Stimulated activated naive CD8-positive, alpha-beta T cell treated with anti-CD3 and anti-CD28 coated beads, Interleukin-15, Interleukin-2, amounts not matched to agents 100 U/mL and 50 U/mL, for 24 hours (primary cell): ENCODE data around the gene PCDH12.
A peak's percentile ranks its signal among the peaks of the same experiment; 100 is the strongest.
"Not testable (repeated sequence)": the region's sequence is repeated elsewhere in the genome, so short reads cannot be mapped to it uniquely, and the experiment has no call there.

ENCODE experiments used
- ATAC-seq: fragments of 150-1000 bp; cut with Tn5 transposase; one replicate; pipeline ENCODE4 v1.10.0; 2021
- DNase-seq: peaks from one replicate; pipeline ENCODE4 v3.0.0; 2021

Gene PCDH12

DNA sequence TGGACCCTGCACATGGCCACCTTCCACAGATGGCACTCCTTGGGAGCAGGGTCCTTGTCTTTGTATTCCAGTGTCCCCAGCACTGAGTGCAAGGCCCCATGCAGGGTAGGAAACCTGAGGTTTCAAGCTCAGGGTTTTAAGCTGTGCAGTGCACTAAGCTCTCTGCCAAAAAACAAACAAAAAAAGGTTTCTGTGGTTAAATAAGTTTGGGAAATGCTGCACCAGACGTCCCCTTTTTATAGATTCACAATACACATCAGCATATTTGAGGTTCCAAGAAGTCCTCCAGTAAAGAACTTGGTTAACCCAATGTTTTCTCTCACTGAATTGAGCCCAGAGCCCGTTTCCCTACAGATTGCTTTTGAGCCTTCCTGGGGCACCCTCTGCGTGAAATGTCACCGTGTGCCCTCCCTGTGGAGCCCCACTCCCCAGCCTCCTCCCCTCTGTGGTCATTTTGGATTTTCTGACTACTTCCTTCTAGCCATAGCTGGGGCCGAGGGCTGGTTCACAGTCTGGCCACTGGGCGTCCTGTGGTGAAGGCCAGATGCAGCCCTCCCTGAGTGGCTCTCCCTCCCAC is 17.2 kb downstream of the PCDH12 start:
- no peak for ATAC-seq

DNA sequence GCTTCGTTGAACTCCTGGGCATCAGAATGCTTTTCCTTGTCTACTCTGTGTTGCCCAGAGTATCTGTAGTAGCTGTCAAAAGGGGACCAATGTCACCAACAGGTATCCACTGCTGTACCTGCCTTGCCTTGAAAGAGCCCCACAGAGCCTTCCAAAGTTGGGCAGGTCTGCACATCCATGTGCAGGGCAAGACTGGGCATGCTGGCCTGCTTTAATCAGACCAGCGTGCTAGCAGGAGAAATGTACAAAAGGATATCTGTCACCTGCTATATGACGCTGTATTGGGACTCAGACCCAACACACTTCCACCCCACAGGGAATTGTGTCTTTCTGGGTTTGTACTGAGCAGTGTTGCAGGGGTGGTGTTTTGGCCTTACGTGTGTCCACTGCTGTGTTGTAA is 22.5 kb downstream of the PCDH12 start:
- no peak for ATAC-seq
- DNase-seq, result no peak

More for the DNA sequence above, 17.2 kb downstream of the PCDH12 start:
- no peak for DNase-seq

DNA sequence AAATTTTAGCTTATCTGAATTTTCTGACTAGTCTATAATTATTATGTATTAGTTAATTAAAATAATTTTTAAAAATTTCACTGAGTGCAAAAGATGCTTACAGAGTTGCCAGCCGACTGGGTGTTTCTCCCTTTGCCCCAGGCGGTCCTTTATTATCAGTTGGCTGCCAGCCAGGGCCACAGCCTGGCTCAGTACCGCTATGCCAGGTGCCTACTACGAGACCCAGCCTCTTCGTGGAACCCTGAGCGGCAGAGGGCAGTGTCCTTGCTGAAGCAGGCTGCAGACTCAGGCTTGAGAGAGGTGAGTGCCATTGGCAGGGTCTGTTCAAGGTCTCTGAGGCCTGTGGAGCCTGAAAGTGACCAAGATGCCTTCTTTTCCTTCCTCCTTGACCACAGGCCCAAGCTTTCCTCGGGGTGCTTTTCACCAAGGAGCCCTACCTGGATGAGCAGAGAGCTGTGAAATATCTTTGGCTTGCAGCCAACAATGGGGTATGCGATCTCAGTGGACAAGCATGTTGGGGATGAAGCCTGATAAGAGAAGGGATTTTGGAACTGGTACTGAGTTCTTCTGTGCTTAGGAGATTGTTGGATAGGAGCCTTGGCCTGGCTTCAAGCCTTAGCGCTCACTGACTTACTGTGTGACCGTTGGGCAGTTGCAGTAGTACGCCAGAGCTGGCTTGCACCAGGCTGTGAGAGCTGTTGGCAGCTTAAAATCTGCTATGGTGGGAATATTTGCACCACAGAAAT is 23.7 kb downstream of the PCDH12 start:
- DNase-seq, result no peak
- ATAC-seq, result no peak

DNA sequence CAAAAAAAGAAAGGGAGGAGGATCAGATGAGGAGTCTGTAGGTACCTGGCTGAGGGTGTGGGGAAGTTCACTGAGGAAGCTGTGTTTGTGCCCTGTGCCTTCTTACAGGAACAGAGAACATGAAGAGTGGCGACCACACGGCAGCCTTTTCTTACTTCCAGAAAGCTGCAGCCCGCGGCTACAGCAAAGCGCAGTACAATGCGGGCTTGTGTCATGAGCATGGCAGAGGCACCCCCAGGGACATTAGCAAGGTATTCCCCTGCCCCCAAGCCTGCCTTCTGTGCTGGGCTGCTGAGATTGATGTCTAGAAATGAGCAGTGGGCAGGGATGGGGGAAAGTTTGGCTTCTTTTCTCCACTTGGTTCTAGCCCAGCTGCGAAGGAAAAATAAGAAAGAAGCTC is 24.9 kb downstream of the PCDH12 start:
- no peak for ATAC-seq
- no peak for DNase-seq

DNA sequence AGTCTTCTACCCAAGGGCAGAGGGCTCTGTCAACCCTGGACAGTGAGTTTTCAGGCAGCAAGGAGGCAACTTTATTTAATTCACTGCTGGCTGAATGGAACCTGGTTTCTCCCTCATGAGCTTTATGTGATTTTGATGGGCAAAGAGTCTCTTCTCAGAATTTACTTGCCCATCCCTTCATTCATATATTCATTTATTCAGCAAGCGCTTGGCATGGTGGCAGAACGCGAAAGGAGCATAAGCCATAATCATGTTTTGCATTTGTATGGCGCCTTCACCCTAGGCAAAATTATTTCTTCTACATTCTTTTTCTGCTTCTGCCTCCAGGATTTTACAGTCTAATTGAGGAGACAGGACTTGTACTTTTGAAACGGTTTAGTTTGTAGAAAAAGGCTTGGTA is 26.3 kb downstream of the PCDH12 start:
- ATAC-seq (no peak), DNase-seq (no peak)

DNA sequence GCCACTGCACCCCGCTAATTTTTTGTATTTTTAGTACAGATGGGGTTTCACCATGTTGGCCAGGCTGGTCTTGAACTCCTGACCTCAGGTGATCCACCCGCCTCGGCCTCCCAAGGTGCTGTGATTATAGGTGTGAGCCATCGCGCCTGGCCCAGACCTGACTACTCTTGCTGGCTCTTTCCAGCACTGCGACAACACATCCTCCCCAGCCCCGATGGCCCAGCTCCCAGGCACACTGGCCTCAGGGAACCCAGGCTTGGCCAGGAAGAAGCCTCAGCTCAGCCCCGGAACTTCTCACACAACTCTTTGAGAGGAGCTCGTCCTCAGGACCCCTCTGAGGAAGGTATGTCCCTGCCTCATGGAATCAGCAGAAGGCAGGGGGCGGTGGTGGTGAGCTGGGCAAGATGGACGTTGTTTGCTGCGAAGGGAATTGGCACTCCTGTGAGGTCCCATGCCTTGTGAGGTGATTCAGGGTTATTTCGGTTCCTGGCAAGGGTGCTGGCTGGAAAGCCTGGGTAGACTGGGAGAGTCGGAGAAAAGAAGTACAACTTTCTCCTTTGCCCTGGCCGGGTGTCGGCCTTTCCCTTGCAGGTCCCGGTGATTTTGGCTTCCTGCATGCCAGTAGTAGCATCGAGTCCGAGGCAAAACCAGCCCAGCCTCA is 28.5 kb downstream of the PCDH12 start:
- ATAC-seq (no peak), DNase-seq (no peak)

DNA sequence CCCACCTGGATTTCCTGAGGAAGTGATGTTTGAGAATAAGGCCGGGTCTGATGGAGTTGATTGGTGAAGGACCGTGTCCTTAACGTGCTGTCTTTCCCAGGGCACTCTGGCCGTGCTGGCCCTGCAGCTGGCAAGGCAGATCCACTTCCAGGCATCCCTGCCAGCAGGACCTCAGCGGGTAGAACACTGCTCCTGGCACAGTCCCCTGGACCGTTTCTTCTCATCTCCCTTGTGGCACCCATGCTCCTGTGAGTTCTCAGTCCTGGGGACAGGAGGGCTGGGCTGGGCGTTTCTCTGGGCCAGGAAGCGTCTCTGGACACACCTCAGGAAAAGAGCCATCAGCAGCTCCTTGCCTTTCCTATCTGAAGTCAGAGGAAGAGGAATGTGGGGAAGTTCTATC is 30.0 kb downstream of the PCDH12 start:
- no peak for DNase-seq
- no peak for ATAC-seq

DNA sequence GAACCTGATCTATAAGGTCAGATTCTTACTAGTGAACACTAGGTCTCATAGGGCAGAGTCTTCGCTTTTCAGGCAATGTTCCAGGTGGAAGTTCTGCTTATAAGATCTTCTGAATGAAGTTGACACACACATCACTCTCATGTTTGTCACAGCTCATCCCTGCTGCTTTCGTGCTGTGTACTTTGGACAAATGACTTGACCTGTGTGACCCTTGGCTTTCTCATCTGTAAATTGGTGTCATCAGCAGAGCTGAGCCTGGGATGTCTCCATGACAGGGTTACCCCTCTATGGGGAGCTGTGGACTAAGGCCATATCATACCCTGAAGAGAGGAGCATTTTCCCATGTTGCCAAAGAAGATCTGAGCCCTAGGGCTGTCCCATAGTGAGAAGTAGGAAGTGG is 31.6 kb downstream of the PCDH12 start:
- ATAC-seq (no peak), DNase-seq (no peak)

DNA sequence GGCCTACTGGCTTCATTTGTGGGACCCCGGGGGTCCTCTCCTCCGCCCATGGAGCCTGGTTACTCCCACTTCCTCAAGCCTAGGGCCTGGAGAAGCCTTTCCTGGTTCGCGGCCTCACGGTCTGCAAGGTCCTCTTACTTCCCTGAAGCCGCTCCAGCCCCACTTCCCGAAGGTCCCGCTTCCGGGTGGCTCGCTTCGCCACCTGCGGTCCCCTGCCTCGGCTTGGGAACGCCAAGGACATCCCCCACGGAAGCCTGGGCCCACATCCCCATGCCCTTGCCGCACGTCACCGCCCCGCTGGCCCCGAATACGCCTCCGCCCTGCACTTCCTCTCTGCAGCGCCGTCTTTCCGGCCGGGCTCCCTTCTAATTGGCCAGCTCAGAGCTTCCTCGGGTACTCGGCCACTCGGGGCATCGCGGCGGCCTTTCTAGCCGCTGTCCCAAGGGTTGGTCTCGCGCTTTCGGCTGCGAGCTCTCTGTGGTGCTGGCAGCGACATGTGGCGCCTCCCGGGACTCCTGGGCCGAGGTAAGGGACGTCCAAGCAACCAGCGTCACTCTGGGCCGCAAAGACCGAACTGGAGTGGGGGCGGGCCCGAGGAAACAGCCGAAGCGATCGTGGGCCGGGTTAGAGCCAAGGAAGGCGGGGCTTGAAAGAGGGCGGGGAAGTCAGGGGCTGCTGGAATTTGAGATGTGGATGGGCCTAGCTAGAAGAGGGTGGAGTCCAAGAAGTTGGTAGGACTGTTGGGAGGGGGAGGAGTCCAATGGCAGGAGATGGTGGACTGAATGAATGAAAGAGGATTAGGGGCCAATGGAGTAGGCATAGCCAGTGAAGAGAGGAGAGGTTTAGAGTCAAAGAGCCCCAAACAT is 34.3 kb downstream of the PCDH12 start, which contains the start of gene DELE1:
DELE1 (plus strand) TSS at position 424 of the 866 bp plus-strand sequence; CDS start at position 495, 71 bp downstream.
- peak; percentile 95 for ATAC-seq

DNA sequence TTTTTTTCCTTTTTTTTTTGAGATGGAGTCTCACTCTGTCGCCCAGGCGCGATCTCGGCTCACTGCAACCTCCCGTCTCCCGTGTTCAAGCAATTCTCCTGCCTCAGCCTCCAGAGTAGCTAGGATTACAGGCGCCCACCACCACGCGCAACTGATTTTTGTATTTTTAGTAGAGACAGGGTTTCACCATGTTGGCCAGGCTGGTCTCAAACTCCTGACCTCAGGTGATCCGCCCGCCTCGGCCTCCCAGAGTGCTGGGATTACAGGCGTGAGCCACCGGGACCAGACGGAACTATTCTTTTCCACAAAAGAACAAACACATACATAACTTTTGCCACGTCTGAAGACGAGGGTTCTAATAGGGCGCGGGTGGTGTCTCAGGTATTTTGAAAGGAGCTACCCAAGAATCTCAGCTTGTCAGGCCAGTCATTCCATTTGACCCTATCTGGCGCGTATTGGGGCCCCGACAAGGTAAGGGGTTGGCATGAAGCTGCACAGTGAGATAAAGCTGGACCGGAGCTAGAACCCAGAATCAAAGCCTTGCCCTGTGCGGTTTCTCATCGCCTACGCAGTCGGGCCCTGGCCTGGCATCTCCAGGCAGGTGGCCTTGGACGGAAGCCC is 35.1 kb downstream of the PCDH12 start:
- DNase-seq, ATAC-seq: not testable (repeated sequence)

More for the DNA sequence above, 34.3 kb downstream of the PCDH12 start, which contains the start of gene DELE1:
- peak; percentile 94 for DNase-seq

DNA sequence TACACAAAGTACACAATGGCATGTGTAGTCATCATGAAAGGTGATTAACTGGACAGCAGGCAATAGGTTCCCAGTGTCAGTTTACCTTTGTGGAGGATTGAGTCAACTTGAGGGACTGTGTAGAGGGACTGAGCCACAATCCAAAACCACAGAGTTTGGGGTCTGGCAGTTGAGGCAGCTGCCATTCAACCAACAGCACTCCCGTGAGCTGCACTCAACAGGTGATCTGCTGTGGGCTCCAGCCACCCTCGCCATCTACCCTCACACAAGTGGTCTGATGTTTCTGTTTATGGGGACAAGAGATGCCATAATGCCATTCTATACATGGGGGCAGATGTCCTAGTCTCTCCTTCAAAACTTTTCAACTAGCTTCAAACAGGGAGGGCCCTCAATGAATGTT is 37.2 kb downstream of the PCDH12 start:
- ATAC-seq, result no peak
- DNase-seq, result no peak

DNA sequence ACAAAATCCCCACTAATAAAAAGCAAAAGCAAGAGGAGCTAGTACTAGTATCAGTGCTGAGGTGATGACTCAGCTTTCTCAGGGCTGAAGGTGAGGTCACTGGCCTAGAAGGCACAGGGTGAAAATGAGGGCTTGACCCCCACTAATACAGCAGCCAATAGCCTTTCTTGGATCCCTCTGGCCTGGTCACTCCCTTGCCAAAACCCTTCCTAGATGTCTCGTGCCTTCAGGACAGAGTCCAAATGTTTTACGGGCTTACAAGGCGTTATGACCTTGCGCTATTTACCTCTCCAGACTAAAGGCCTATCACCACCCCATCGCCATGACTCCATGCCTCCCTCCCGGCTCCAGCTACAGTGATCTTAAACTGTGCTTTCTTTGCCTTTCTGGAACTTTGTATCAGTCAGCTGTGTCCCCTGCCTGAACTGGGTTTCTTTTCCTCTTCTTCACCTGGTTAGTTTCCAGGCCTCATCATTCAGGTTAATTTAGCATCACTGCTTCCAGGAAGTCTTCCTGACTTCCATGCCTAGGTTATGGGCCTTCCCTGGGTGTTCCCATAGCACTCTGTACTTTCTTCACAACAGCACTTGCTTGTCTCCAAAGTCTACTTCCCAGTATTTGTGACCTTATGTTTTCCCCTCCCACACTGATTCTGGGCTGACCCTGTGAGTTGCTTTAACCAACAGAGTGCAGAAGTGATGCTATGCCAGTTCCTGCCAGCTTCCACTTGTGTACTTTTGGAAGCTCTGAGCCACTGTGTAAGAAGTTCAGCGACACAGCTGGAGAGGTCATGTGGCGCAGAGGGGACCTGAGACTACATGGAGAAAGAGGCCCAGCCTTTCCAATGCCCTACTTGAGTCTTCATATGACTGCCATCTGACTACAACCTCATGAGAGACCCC is 38.5 kb downstream of the PCDH12 start:
- ATAC-seq, result no peak
- DNase-seq, result no peak

DNA sequence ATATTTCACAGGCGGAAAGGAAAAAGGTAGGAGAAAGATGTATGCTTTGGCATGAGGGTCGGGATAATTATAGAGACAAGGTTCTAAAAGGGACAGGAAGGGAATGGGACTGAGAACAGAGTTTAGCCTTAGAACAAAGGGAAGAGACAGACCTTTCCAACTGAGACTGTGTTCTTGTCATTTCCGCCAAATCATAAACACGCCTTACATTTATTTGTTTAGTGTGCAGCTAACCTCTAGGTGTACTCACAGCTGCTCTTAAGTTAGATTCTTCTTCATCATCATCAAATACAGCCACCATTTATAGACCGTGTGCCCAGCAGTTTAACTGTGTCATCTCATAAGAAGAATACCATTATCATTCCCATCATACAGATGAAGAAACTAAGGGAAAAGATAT is 40.2 kb downstream of the PCDH12 start:
- no peak for ATAC-seq

DNA sequence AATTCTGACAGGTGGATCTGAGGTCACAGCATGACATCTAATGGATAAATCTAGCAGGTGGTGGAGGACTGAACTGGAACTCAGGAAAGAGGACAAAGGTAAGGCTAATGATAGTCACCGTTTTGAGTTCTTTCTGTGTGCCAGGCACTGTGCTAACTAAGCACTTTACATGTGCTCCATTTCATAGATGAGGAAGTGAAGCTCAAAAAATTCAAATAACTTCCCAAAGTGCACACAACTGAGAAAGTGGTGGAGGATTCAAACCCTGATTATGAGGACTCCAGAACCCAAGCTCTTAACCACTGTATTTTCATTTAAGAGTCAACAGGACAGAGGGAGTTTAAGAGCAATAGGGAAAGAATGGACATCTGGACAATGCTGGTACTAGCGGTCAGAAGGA is 41.5 kb downstream of the PCDH12 start:
- DNase-seq (no peak), ATAC-seq (no peak)

More for the DNA sequence above, 40.2 kb downstream of the PCDH12 start:
- DNase-seq, result no peak

DNA sequence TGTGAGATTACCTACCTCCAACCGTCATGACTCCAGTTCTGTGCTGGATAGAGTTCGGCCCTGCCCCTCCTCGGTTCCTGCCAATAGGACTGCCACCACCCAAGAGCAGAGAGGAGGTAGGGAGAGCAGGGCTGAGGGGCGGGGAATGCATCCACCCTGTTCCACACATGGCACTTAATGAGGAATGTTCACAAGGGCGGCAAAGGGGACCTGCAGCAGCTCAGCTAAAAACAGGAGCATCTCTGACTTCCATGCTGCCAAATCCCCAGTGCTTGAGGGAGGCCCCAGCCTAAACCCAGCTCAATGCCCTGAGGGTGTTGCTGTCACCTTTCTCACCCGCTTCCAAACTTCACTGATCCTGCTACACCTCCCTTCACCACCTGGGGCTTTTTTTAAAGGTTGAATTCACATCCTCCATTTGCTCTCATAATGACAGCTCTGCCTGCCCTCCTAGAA is 42.1 kb downstream of the PCDH12 start:
- ATAC-seq, result no peak

DNA sequence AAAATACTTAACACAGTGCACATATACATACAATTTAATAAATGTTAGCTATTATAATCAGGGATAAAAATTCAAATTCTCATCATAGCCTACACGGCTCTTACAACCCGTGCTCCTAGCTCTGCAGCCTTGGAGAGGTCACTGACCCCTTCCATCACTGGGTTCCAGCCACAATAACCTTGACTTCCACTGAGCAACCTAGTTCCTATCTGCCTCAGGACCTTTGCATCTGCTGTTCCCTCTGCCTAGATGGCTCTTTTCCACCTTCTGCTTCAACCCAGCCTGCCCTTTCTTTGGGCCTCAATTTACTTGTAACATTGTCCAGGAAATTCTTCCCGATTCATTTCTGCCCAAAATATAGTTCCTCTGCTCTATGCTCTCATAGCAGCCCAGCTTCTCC is 43.2 kb downstream of the PCDH12 start:
- ATAC-seq, result no peak
- no peak for DNase-seq

More for the DNA sequence above, 42.1 kb downstream of the PCDH12 start:
- DNase-seq, result no peak

DNA sequence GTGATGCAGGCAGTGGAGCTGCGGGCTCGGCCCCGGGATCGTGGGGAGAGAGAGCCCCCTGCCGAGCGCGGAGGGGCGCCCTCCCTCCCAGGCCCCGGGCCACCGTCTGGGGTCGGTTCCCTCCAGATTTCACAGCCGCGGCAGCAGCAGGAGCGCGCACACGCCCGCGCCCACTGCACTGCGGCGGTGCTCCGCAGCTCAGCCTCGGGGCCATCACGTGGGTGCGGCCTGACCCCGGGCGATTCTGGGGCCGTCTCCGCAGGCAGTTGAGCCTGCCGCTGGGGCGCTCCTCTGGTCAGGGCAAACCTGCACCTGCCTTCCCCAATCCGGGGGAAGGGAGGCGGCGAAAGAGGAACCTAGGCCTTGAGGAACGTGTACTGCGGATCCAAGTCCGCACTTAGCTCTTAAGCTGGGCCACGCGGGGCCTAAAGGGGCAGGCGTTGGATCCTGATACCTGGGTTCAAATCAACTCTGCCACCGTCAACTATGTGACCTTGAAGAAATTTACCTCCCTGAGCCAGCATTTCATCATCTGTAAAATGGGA is 43.7 kb downstream of the PCDH12 start:
- ATAC-seq, result peak; percentile 70
- DNase-seq, result peak; percentile 50

DNA sequence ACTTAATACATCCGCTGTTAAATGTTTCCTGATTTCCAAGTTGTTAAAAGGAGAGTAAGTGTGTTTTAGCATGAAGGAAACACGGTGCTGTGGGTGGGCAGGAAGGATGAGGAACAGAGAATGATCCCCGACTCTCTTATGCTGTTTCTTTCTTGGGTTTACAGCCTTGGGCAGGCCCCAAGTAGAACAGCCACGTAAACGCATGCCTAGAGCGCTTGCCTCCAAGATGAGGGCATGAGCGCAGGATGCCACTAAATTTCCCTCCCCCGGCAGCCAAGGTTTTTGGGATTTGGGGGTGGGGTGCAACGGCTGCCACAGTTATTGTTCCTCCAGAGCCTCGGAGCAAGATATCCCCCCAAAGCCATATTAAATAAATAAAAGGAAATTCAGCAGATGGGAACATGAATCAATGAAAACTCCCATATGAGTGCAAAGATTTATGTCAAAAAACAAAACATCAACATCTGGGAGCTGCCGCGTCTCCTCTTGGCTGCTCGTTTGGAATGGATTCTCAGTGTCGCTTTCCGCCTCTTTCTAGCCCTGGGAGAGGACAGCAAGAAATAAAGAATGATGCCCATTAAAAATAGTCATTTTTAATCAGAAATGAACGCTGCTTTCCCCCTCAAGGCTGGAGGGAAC is 44.3 kb downstream of the PCDH12 start:
- DNase-seq (no peak), ATAC-seq (no peak)

DNA sequence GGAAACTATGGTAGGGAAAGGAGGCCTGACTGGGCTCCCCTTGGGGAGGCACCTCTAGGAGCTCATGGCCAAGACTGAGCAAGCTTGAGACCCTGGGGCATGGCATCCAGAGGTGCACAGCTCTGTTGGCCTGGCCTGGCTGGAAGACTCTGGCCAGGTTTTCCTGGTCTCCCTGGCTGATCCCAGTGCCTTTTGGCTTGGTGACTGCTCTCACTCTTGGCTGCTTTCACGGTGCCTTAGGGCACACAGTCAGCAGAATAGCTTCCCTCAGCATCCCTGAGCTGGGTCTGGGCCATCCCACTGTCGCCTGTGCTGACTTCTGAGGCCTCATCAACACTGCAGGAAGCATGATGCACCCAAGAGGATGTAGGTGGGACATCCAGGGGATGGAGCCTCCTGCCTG is 47.7 kb downstream of the PCDH12 start:
- ATAC-seq, result no peak
- no peak for DNase-seq

DNA sequence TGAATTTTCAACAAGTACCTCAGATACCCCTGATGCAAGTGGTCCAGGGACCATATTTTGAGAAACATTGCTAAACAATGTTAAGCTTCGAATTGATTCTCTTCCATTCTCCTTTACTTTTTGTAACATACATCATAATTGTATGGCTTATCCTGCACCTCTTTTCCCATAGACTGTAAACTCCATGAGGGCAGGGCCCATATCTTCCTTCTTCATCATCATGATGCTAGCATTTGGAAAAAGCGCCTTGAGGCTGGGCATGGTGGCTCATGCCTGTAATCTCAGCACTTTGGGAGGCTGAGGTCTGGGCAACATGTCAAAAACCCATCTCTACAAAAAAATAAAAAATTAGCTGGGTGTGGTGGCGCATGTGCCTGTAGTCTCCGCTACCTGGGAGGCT is 48.8 kb downstream of the PCDH12 start:
- ATAC-seq (no peak), DNase-seq (no peak)
